Endometrial microvascular endothelial cells (primary cell): ENCODE results near the gene ADAMTSL3. TPM values are rescaled to one million over a fixed set of nuclear protein-coding genes. Genes with fewer than 3 reads are reported as not detected.

Experiments
- in situ Hi-C: cut with HindIII; loops from 2 replicates; pipeline ENCODE4 v1.10.0; 2017; ENCODE audit warnings: low sequenced_read_pairs, low pct_unique_long_range_greater_than_20kb; ENCODE audit errors: inconsistent ontology term
- total RNA-seq: library from RNA; depleted of rRNA; stranded (reverse); fragments of >200 nt; gene quantifications from one replicate; pipeline ENCODE4 v1.2.3, GENCODE V29; 2015; ENCODE audit errors: inconsistent ontology term

Gene ADAMTSL3
- not detected for total RNA-seq

GRCh38 chr15:83653639-83654378 is at the start of gene ADAMTSL3:
Gene ADAMTSL3 (plus strand): TSS chr15:83654123. CDS start chr15:83655762, 1,639 bp downstream.
- in situ Hi-C loops, result no loop called here

GRCh38 chr15:83604549-83604948 is 49.4 kb upstream of the ADAMTSL3 start:
- in situ Hi-C loops, result no loop called here

GRCh38 chr15:83605111-83605945 is 48.6 kb upstream of the ADAMTSL3 start:
- in situ Hi-C loops, result no loop called here

GRCh38 chr15:83610132-83610531 is 43.8 kb upstream of the ADAMTSL3 start:
- in situ Hi-C loops, result no loop called here

- in situ Hi-C loops, result no loop called here
Measured at GRCh38 chr15:83610901-83611685, 42.8 kb upstream of the ADAMTSL3 start.

- in situ Hi-C loops, result no loop called here
Measured at GRCh38 chr15:83612226-83612625, 41.7 kb upstream of the ADAMTSL3 start.

GRCh38 chr15:83612898-83613635 is 40.9 kb upstream of the ADAMTSL3 start:
- in situ Hi-C loops, result no loop called here

- in situ Hi-C loops, result no loop called here
Measured at GRCh38 chr15:83613714-83614113, 40.2 kb upstream of the ADAMTSL3 start.

- in situ Hi-C loops, result no loop called here
Measured at GRCh38 chr15:83616840-83617239, 37.1 kb upstream of the ADAMTSL3 start.

GRCh38 chr15:83626171-83626802 is 27.6 kb upstream of the ADAMTSL3 start:
- in situ Hi-C loops, result no loop called here

- in situ Hi-C loops, result no loop called here
Measured at GRCh38 chr15:83631534-83631933, 22.4 kb upstream of the ADAMTSL3 start.

GRCh38 chr15:83643201-83643600 is 10.7 kb upstream of the ADAMTSL3 start:
- in situ Hi-C loops, result no loop called here

- in situ Hi-C loops, result no loop called here
Measured at GRCh38 chr15:83644439-83644838, 9.5 kb upstream of the ADAMTSL3 start.

- in situ Hi-C loops, result no loop called here
Measured at GRCh38 chr15:83650831-83651230, 3.1 kb upstream of the ADAMTSL3 start.

- in situ Hi-C loops, result no loop called here
Measured at GRCh38 chr15:83651541-83651940, 2.4 kb upstream of the ADAMTSL3 start.

- in situ Hi-C loops, result no loop called here
Measured at GRCh38 chr15:83652626-83653204, 1.2 kb upstream of the ADAMTSL3 start.

GRCh38 chr15:83653288-83653638 is 660 bp upstream of the ADAMTSL3 start:
- in situ Hi-C loops, result no loop called here
